Mucosa of descending colon (tissue), 3 donors: ENCODE measurements around the gene OS9. TPM values are rescaled to one million over a fixed set of nuclear protein-coding genes. Genes with fewer than 3 reads are reported as not detected.

Experiments
- ATAC-seq: fragments of 200-7000 bp; cut with Tn5 transposase; one replicate; pipeline ENCODE4 v1.9.1; 2020; ENCODE audit warnings: mild to moderate bottlenecking, moderate library complexity
- DNase-seq, 3 donors: peaks; one replicate each; pipeline ENCODE4 v3.0.0-alpha.2; 2020
- H3K36me3 ChIP-seq: fragments of 200-600 bp; one replicate; pipeline ENCODE4 v1.8.0; 2021; ENCODE audit warnings: low read depth, mild to moderate bottlenecking
- H3K4me1 ChIP-seq: fragments of 200-600 bp; one replicate; pipeline ENCODE4 v1.8.0; 2021; ENCODE audit warnings: low read depth, mild to moderate bottlenecking
- H3K4me3 ChIP-seq: fragments of 200-600 bp; one replicate; pipeline ENCODE4 v1.8.0; 2021; ENCODE audit warnings: mild to moderate bottlenecking
- H3K9me3 ChIP-seq: fragments of 200-600 bp; one replicate; pipeline ENCODE4 v1.8.0; 2021; ENCODE audit warnings: mild to moderate bottlenecking
- CTCF ChIP-seq: fragments of 200-600 bp; IDR thresholded peaks from one replicate; pipeline ENCODE4 v1.8.0; 2022; ENCODE audit warnings: antibody characterized with exemption, mild to moderate bottlenecking
- intact Hi-C, 2 donors: fragments of 100-400 bp; cut with DNase I in 1 of 2; cut with micrococcal nuclease in 1 of 2; formaldehyde crosslinking; loops; one replicate each; pipeline versions ENCODE4 v1.11.0 to v1.11.1; 2022; cut with DNase I, micrococcal nuclease
- total RNA-seq, 3 donors: library from RNA; stranded (reverse); fragmentation: NEBNext Ultra II Directional in 2 of 3; extraction: Animal tissue kit (Norgen Biotek cat#: 25700) in 2 of 3; gene quantifications; one replicate each; pipeline versions ENCODE4 v1.2.1 to v1.2.4, GENCODE V29; 2021 to 2023
- donor health status: DM: no; HTN: no; CAD: no; lungs with moderate emphysema.
- donor health status: DM: no; HTN: no; CAD: no.
- donor health status: DM: no; HTN: yes; CAD: no.

Gene OS9
- total RNA-seq, 3 donors from 2014 or later, result 230 to 282 (median 282) TPM

- DNase-seq, result no peak
- Histone ChIP-seq H3K9me3 (no peaks in the 10 kb centered on the region), H3K4me1 (peaks cover 30% of the 10 kb centered on the region), H3K36me3 (no peaks in the 10 kb centered on the region), H3K4me3 (no peak overlapping the region)
- no peak for TF ChIP-seq CTCF
- ATAC-seq, result no peak
- intact Hi-C loops, result no loop called here
These were observed 56.9 kb downstream of the OS9 start for GRCh38 chr12:57750561-57751431.

- ATAC-seq, result no peak
- intact Hi-C loops, result no loop called here
- peak overlapping the region; percentile 45 for H3K4me3 ChIP-seq
- peaks cover 36% of the 10 kb centered on the region for H3K4me1 ChIP-seq
- no peak for DNase-seq
- no peaks in the 10 kb centered on the region for H3K9me3 ChIP-seq
- no peaks in the 10 kb centered on the region for H3K36me3 ChIP-seq
- no peak for TF ChIP-seq CTCF
These were observed 57.5 kb downstream of the OS9 start for GRCh38 chr12:57751432-57751787.

GRCh38 chr12:57751788-57752667, 58.1 kb downstream of the OS9 start, which contains the start of gene CDK4:
Gene CDK4 (minus strand): TSS chr12:57752310. CDS start chr12:57751717, 593 bp downstream.
- DNase-seq (peak; percentile 98 to 100 (median 99)), ATAC-seq (peak; percentile 81)
- TF ChIP-seq CTCF, result no peak
- Histone ChIP-seq H3K4me1 (peaks cover 42% of the 10 kb centered on the region), H3K36me3 (no peaks in the 10 kb centered on the region), H3K9me3 (no peaks in the 10 kb centered on the region), H3K4me3 (peak within 1 kb of the TSS; percentile 45)
- intact Hi-C loops, result no loop called here

- Histone ChIP-seq H3K4me3 (no peak overlapping the region), H3K36me3 (no peaks in the 10 kb centered on the region), H3K9me3 (no peaks in the 10 kb centered on the region), H3K4me1 (peaks cover 42% of the 10 kb centered on the region)
- intact Hi-C loops, result no loop called here
- no peak for TF ChIP-seq CTCF
- DNase-seq, result no peak
- ATAC-seq, result no peak
These were observed 58.7 kb downstream of the OS9 start for GRCh38 chr12:57752668-57753000.

GRCh38 chr12:57753756-57754337, 59.9 kb downstream of the OS9 start:
- no peak for TF ChIP-seq CTCF
- peaks cover 42% of the 10 kb centered on the region for H3K4me1 ChIP-seq
- no peak overlapping the region for H3K4me3 ChIP-seq
- no peaks in the 10 kb centered on the region for H3K36me3 ChIP-seq
- no peaks in the 10 kb centered on the region for H3K9me3 ChIP-seq
- ATAC-seq (no peak), DNase-seq (no peak)
- intact Hi-C loops, result no loop called here
